Ascending aorta (tissue), 2 donors: ENCODE results near the gene ZEB2. TPM values are rescaled to one million over a fixed set of nuclear protein-coding genes. Genes with fewer than 3 reads are reported as not detected.

ENCODE experiments used
- DNase-seq, 2 donors: peaks; one replicate each; pipeline ENCODE4 v3.0.0-alpha.2; 2019; ENCODE audit warnings: low spot score in 2 of 2
- H3K27ac ChIP-seq, 2 donors: fragments of 200-600 bp; sonication (generic); one replicate each; pipeline ENCODE4 v1.5.1; 2016 to 2017; ENCODE audit warnings: mild to moderate bottlenecking in 1 of 2
- H3K27me3 ChIP-seq: fragments of 200-600 bp; sonication (generic); one replicate; pipeline ENCODE4 v1.5.1; 2017
- H3K36me3 ChIP-seq, 2 donors: fragments of 200-600 bp; sonication (generic); one replicate each; pipeline ENCODE4 v1.5.1; 2016
- H3K4me1 ChIP-seq, 2 donors: fragments of 200-600 bp; sonication (generic); one replicate each; pipeline ENCODE4 v1.5.1; 2016 to 2017; ENCODE audit warnings: mild to moderate bottlenecking in 1 of 2
- H3K4me3 ChIP-seq, 2 donors: fragments of 200-600 bp; sonication (generic); one replicate each; pipeline ENCODE4 v1.5.1; 2016 to 2017; ENCODE audit warnings: mild to moderate bottlenecking in 1 of 2
- H3K9me3 ChIP-seq, 2 donors: fragments of 200-600 bp; sonication (generic); one replicate each; pipeline ENCODE4 v1.5.1; 2016
- CTCF ChIP-seq, 3 experiments: fragments of 200-600 bp in 2 of 3; fragments of 450-650 bp in 1 of 3; sonication (generic) in 2 of 3; IDR thresholded peaks; one replicate each; pipeline ENCODE4 v1.5.1; 2016 to 2019; ENCODE audit warnings: antibody characterized with exemption in 3 of 3, mild to moderate bottlenecking in 1 of 3, moderate library complexity in 1 of 3
- intact Hi-C: fragments of 100-400 bp; cut with DNase I; formaldehyde crosslinking; loops from one replicate; pipeline ENCODE4 v1.15.1; 2023
- total RNA-seq: library from RNA; depleted of rRNA; stranded (reverse); fragments of >200 nt; gene quantifications from one replicate; pipeline ENCODE4 v1.1.0, GENCODE V29; 2016

ZEB2 gene
- total RNA-seq, 1 donor from 2014 or later, result 74.6 TPM

- peaks cover 0 to 7% of the 10 kb centered on the region in 2 donors for H3K4me1 ChIP-seq
Observed at GRCh38 chr2:144378551-144378950, 141.4 kb downstream of the ZEB2 start.

GRCh38 chr2:144377914-144378313 is 142.0 kb downstream of the ZEB2 start:
- Histone ChIP-seq H3K27ac (no peak overlapping the region), H3K36me3 (no peaks in the 10 kb centered on the region), H3K4me1 (peaks cover 0 to 7% of the 10 kb centered on the region in 2 donors), H3K4me3 (no peak overlapping the region), H3K27me3 (no peaks in the 10 kb centered on the region), H3K9me3 (no peaks in the 10 kb centered on the region)
- intact Hi-C loops, result no loop called here
- TF ChIP-seq CTCF (IDR thresholded peaks at IDR 0.05), result no peak
- no peak for DNase-seq

More at GRCh38 chr2:144378551-144378950, 141.4 kb downstream of the ZEB2 start:
- no peak overlapping the region for H3K27ac ChIP-seq
- no peaks in the 10 kb centered on the region for H3K9me3 ChIP-seq
- no peak for DNase-seq
- no peaks in the 10 kb centered on the region for H3K36me3 ChIP-seq
- H3K27me3 ChIP-seq, result no peaks in the 10 kb centered on the region
- H3K4me3 ChIP-seq, result no peak overlapping the region
- no peak for TF ChIP-seq CTCF (IDR thresholded peaks at IDR 0.05)
- intact Hi-C loops, result no loop called here

DNA sequence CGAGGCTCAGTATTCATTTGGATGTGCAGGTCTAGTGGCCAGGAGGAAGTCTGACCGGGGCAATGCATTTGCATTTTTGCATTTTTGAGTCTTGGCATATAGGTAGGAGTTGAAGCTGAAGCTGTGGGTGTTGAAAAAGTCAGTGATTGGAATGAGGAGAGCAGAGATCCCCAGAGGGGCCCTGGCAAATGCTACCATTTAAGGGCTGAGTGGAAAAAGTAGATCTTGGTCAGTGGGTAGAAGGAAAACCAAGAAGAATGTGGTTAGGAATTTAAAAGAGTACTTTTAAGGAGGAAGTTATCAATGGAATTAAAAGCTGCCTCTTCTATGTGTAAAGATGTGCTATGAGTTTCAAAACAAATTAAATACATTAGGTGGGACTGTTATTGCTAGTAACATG is 143.0 kb downstream of the ZEB2 start:
- Histone ChIP-seq H3K9me3 (no peaks in the 10 kb centered on the region), H3K4me1 (peaks cover 0 to 7% of the 10 kb centered on the region in 2 donors), H3K27me3 (no peaks in the 10 kb centered on the region), H3K27ac (no peak overlapping the region), H3K4me3 (no peak overlapping the region), H3K36me3 (no peaks in the 10 kb centered on the region)
- intact Hi-C loops, result no loop called here
- DNase-seq, result no peak
- TF ChIP-seq CTCF (IDR thresholded peaks at IDR 0.05), result no peak

DNA sequence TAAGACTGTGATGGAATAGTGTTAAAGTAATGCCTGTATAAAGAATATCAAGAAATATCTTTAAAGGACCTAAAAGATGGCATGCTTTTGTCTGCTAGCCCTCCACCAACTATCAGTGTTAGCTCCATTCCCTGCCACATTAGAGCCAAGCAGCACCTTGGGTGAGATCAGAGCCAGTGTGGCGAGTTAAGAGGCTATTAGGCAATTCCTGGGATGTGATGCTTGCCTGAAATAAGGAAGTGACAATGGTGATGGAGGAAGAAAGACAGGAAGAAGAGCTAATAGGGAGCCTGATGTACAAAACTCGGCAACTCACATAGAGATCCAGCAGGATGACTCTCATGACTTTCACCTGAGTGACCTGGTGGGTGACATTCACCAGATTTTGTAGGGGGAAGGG is 143.5 kb downstream of the ZEB2 start:
- TF ChIP-seq CTCF (IDR thresholded peaks at IDR 0.05), result no peak
- Histone ChIP-seq H3K4me1 (peaks cover 0 to 7% of the 10 kb centered on the region in 2 donors), H3K4me3 (no peak overlapping the region), H3K27me3 (no peaks in the 10 kb centered on the region), H3K9me3 (no peaks in the 10 kb centered on the region), H3K36me3 (no peaks in the 10 kb centered on the region), H3K27ac (no peak overlapping the region)
- no peak for DNase-seq
- intact Hi-C loops, result no loop called here

GRCh38 chr2:144374163-144374661 is 145.7 kb downstream of the ZEB2 start:
- Histone ChIP-seq H3K4me3 (no peak overlapping the region), H3K36me3 (no peaks in the 10 kb centered on the region), H3K4me1 (no peaks in the 10 kb centered on the region), H3K27ac (no peak overlapping the region), H3K9me3 (no peaks in the 10 kb centered on the region), H3K27me3 (no peaks in the 10 kb centered on the region)
- no peak for DNase-seq
- intact Hi-C loops, result no loop called here
- TF ChIP-seq CTCF (IDR thresholded peaks at IDR 0.05), result no peak
